Mucosa of rectum (tissue), 2 donors: ENCODE data around the gene TBC1D17.

Experiments used
- H3K27ac ChIP-seq, 2 donors: one replicate each; pipeline ENCODE4 v1.7.0; 2013; ENCODE audit warnings: inconsistent platforms in 2 of 2, low read depth in 2 of 2, low read length in 2 of 2
- H3K27me3 ChIP-seq, 2 donors: one replicate each; pipeline ENCODE4 v1.7.0; 2013; ENCODE audit warnings: low read length in 2 of 2; ENCODE audit not compliant: control insufficient read depth in 2 of 2, insufficient read depth in 2 of 2
- H3K36me3 ChIP-seq, 2 donors: one replicate each; pipeline ENCODE4 v1.7.0; 2013; ENCODE audit warnings: low read length in 2 of 2; ENCODE audit not compliant: control insufficient read depth in 2 of 2, insufficient read depth in 2 of 2
- H3K4me1 ChIP-seq, 2 donors: one replicate each; pipeline ENCODE4 v1.7.0; 2013; ENCODE audit warnings: low read length in 2 of 2, mild to moderate bottlenecking in 1 of 2; ENCODE audit not compliant: control insufficient read depth in 2 of 2, insufficient read depth in 2 of 2
- H3K4me3 ChIP-seq, 2 donors: one replicate each; pipeline ENCODE4 v1.7.0; 2013; ENCODE audit warnings: low read length in 2 of 2
- H3K9ac ChIP-seq, 2 donors: one replicate each; pipeline ENCODE4 v1.7.0; 2013; ENCODE audit warnings: low read length in 2 of 2, low read depth in 1 of 2, mild to moderate bottlenecking in 1 of 2
- H3K9me3 ChIP-seq, 2 donors: one replicate each; pipeline ENCODE4 v1.7.0; 2013; ENCODE audit warnings: low read length in 2 of 2; ENCODE audit not compliant: control insufficient read depth in 2 of 2
- donor health status: healthy.
- donor health status: Normal muscosa, but diverticular disease.

The TBC1D17 gene

DNA sequence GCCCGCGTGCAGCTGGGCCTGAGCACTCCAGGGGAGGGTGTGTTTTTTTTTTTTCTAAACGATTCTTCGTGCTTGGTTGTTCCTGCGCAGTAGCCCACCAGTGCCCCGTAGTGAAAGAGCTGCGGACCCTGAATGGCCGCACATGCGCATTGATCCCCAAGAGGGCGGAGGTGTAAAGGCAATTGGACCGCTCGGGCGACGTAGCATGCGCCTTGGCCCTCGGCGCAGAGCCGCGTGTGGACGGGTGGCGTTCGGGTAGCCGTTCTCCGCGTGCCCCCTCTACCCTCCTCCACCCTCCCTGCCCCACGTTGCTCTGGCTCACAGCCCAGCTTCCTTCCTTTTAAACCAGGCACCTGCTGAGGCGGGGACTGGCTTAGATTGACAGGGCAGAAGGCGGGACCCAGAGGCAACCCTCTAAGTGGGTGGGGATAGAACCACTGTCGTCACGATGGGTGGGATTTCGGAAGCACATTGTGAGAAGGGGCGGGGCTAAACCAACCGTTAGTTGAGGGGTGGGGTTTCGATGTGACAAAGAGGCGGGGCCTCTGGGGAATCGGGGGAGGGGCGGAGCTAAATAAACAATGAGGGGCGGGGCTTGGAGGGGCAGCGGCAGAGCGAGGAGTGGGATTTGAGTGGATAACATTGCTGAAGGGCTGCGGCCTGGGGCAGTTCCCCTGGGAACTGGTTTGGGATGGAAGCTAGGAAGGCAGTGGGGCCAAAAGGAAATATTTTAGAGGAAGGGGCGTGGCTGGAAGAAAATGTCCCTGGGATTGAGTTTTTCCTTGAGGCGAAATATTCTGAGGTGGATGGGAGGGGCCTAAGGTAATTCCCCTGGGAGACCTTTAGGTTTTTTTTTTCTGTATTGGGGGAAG is 52.3 kb downstream of the TBC1D17 start:
- H3K36me3 ChIP-seq: peaks cover 0 to 21% of the 10 kb centered on the region in 2 donors
- peak overlapping the region; percentile 93 to 97 for H3K27ac ChIP-seq
- peak overlapping the region; percentile 87 to 90 for H3K9ac ChIP-seq
- peak overlapping the region; percentile 90 to 96 for H3K4me3 ChIP-seq
- no peaks in the 10 kb centered on the region for H3K27me3 ChIP-seq
- H3K9me3 ChIP-seq: no peaks in the 10 kb centered on the region
- peaks cover 8 to 14% of the 10 kb centered on the region in 2 donors for H3K4me1 ChIP-seq

DNA sequence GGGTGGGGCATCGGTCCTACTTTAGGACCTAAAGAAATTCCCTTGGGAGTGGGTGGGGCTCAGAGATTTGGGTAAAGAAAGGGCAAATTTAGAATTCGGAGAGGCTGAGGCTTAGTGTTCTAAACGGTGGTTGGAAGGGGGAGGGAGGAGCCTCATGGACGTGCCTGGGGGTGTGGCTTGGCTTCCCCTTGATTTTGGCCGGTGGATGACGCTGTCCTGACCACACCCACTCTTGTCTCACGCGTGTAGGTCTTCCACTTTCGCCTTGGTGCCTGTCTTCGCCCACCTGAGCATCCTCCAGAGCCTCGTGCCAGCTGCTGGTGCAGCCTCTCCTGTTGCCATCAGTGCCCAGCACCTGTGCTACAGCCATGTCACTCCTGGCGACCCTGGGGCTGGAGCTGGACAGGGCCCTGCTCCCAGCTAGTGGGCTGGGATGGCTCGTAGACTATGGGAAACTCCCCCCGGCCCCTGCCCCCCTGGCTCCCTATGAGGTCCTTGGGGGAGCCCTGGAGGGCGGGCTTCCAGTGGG is 53.0 kb downstream of the TBC1D17 start:
- Histone ChIP-seq H3K9me3 (no peaks in the 10 kb centered on the region), H3K27me3 (no peaks in the 10 kb centered on the region), H3K4me1 (peaks cover 8 to 14% of the 10 kb centered on the region in 2 donors), H3K27ac (peak overlapping the region in 1 of 2 donors; percentile 97), H3K9ac (no peak overlapping the region), H3K36me3 (peaks cover 0 to 19% of the 10 kb centered on the region in 2 donors), H3K4me3 (peak overlapping the region; percentile 11 to 90)

- Histone ChIP-seq H3K27me3 (no peaks in the 10 kb centered on the region), H3K9ac (no peak overlapping the region), H3K9me3 (no peaks in the 10 kb centered on the region), H3K36me3 (peaks cover 0 to 17% of the 10 kb centered on the region in 2 donors), H3K27ac (no peak overlapping the region), H3K4me3 (no peak overlapping the region), H3K4me1 (peaks cover 8 to 14% of the 10 kb centered on the region in 2 donors)
Observed at GRCh38 chr19:49931293-49932040, 54.0 kb downstream of the TBC1D17 start.

GRCh38 chr19:49932041-49932451 is 54.5 kb downstream of the TBC1D17 start:
- H3K9me3 ChIP-seq: no peaks in the 10 kb centered on the region
- H3K27me3 ChIP-seq: no peaks in the 10 kb centered on the region
- H3K4me1 ChIP-seq: peaks cover 8 to 14% of the 10 kb centered on the region in 2 donors
- no peak overlapping the region for H3K9ac ChIP-seq
- H3K27ac ChIP-seq: no peak overlapping the region
- H3K36me3 ChIP-seq: peaks cover 0 to 12% of the 10 kb centered on the region in 2 donors
- no peak overlapping the region for H3K4me3 ChIP-seq

GRCh38 chr19:49932731-49933131 is 55.2 kb downstream of the TBC1D17 start:
- H3K4me1 ChIP-seq: peaks cover 3 to 10% of the 10 kb centered on the region in 2 donors

GRCh38 chr19:49933643-49934042 is 56.1 kb downstream of the TBC1D17 start:
- no peak overlapping the region for H3K27ac ChIP-seq

More at GRCh38 chr19:49932731-49933131, 55.2 kb downstream of the TBC1D17 start:
- no peak overlapping the region for H3K9ac ChIP-seq
- H3K4me3 ChIP-seq: no peak overlapping the region
- peaks cover 0 to 5% of the 10 kb centered on the region in 2 donors for H3K36me3 ChIP-seq
- H3K27me3 ChIP-seq: no peaks in the 10 kb centered on the region
- no peak overlapping the region for H3K27ac ChIP-seq
- H3K9me3 ChIP-seq: no peaks in the 10 kb centered on the region

GRCh38 chr19:49936549-49936948 is 59.0 kb downstream of the TBC1D17 start:
- Histone ChIP-seq H3K9me3 (no peaks in the 10 kb centered on the region), H3K27me3 (no peaks in the 10 kb centered on the region), H3K36me3 (peaks cover 0 to 4% of the 10 kb centered on the region in 2 donors), H3K4me1 (peaks cover 4% of the 10 kb centered on the region in 2 donors), H3K4me3 (no peak overlapping the region), H3K9ac (no peak overlapping the region), H3K27ac (no peak overlapping the region)

More at GRCh38 chr19:49933643-49934042, 56.1 kb downstream of the TBC1D17 start:
- Histone ChIP-seq H3K4me1 (peaks cover 4 to 6% of the 10 kb centered on the region in 2 donors), H3K36me3 (peaks cover 0 to 4% of the 10 kb centered on the region in 2 donors), H3K27me3 (no peaks in the 10 kb centered on the region), H3K9me3 (no peaks in the 10 kb centered on the region), H3K4me3 (no peak overlapping the region), H3K9ac (no peak overlapping the region)

GRCh38 chr19:49937750-49938381 is 60.4 kb downstream of the TBC1D17 start:
- H3K27me3 ChIP-seq: no peaks in the 10 kb centered on the region
- H3K4me3 ChIP-seq: peak overlapping the region; percentile 22 to 37
- H3K9me3 ChIP-seq: no peaks in the 10 kb centered on the region
- H3K9ac ChIP-seq: no peak overlapping the region
- no peak overlapping the region for H3K27ac ChIP-seq
- peaks cover 4% of the 10 kb centered on the region in 2 donors for H3K4me1 ChIP-seq
- H3K36me3 ChIP-seq: peaks cover 0 to 1% of the 10 kb centered on the region in 2 donors
